Kidney (tissue), 14 donors: ENCODE data around the gene OPTN. TPM values are rescaled to one million over a fixed set of nuclear protein-coding genes. Genes with fewer than 3 reads are reported as not detected.
"Not testable (repeated sequence)": the region's sequence is repeated elsewhere in the genome, so short reads cannot be mapped to it uniquely, and the experiment has no call there.

ENCODE experiments used
- DNase-seq, 5 donors: peaks; one replicate each; pipeline ENCODE4 v3.0.0-alpha.2; 2013 to 2020
- FAIRE-seq: peaks from 2 replicates; lab custom pipeline; 2012; peaks lifted over from hg19 to GRCh38; lab: Jason Lieb, UNC
- H3K27ac ChIP-seq, 2 donors: one replicate each; pipeline ENCODE4 v1.7.0; 2013; ENCODE audit warnings: low read depth in 2 of 2, low read length in 2 of 2, inconsistent platforms in 1 of 2
- H3K27me3 ChIP-seq: one replicate; pipeline ENCODE4 v1.7.1; 2013; ENCODE audit warnings: low read length, inconsistent platforms; ENCODE audit not compliant: control insufficient read depth, insufficient read depth
- H3K36me3 ChIP-seq, 3 donors: one replicate each; pipeline versions ENCODE4 v1.7.0 to v1.7.1; 2013; ENCODE audit warnings: low read length in 3 of 3, control low read depth in 1 of 3, inconsistent platforms in 1 of 3; ENCODE audit not compliant: insufficient read depth in 3 of 3, control insufficient read depth in 2 of 3
- H3K4me1 ChIP-seq, 3 donors: one replicate each; pipeline versions ENCODE4 v1.7.0 to v1.7.1; 2013; ENCODE audit warnings: low read length in 3 of 3, inconsistent platforms in 1 of 3, low read depth in 1 of 3; ENCODE audit not compliant: control insufficient read depth in 2 of 3, insufficient read depth in 2 of 3
- H3K4me3 ChIP-seq, 3 donors: one replicate each; pipeline versions ENCODE4 v1.7.0 to v1.8.1; 2013; ENCODE audit warnings: low read length in 3 of 3, control low read depth in 1 of 3, inconsistent platforms in 1 of 3
- H3K9ac ChIP-seq, 3 donors: one replicate each; pipeline versions ENCODE4 v1.7.0 to v1.7.1; 2013; ENCODE audit warnings: low read length in 3 of 3, control low read depth in 1 of 3, inconsistent platforms in 1 of 3
- H3K9me3 ChIP-seq, 3 donors: one replicate each; pipeline versions ENCODE4 v1.7.0 to v1.7.1; 2013; ENCODE audit warnings: low read length in 3 of 3, control low read depth in 1 of 3, inconsistent platforms in 1 of 3; ENCODE audit not compliant: control insufficient read depth in 2 of 3, insufficient read depth in 1 of 3
- intact Hi-C: fragments of 100-400 bp; cut with DNase I; formaldehyde crosslinking; loops from one replicate; pipeline ENCODE4 v1.11.1; 2022
- polyA plus RNA-seq: library from polyadenylated mRNA; stranded (reverse); fragments of 350-450 nt; fragmentation: Illumina TruSeq; extraction: RNeasy Lipid Tissue Mini Kit (QIAGEN cat#74804); gene quantifications from one replicate; pipeline ENCODE4 v1.2.3, GENCODE V29; 2014; ENCODE audit warnings: low read depth, low replicate concordance; ENCODE audit not compliant: insufficient read depth
- total RNA-seq: library from RNA; stranded (reverse); fragmentation: NEBNext Ultra II Directional; extraction: Animal tissue kit (Norgen Biotek cat#: 25700); gene quantifications from one replicate; pipeline ENCODE4 v1.2.1, GENCODE V29; 2021
- TF ChIP-seq, protein P1 (sequence below): IDR thresholded peaks from 3 replicates; pipeline ENCODE4 v1.5.1; 2012; ENCODE audit warnings: mild to moderate bottlenecking, moderate library complexity, borderline replicate concordance; ENCODE audit not compliant: insufficient read depth; ENCODE audit errors: extremely low read depth
- donor health status: control.
- donor health status: control.
- donor health status: control.
- donor health status: control.
- donor health status: control.
- donor health status: DM: yes; HTN: yes; CAD: no.
- donor health status: Normal renal cell carcinoma (clear cell type).

The OPTN gene
- total and polyA plus RNA-seq, 2 donors from 2014 or later: 55.0 to 76.9 TPM

DNA sequence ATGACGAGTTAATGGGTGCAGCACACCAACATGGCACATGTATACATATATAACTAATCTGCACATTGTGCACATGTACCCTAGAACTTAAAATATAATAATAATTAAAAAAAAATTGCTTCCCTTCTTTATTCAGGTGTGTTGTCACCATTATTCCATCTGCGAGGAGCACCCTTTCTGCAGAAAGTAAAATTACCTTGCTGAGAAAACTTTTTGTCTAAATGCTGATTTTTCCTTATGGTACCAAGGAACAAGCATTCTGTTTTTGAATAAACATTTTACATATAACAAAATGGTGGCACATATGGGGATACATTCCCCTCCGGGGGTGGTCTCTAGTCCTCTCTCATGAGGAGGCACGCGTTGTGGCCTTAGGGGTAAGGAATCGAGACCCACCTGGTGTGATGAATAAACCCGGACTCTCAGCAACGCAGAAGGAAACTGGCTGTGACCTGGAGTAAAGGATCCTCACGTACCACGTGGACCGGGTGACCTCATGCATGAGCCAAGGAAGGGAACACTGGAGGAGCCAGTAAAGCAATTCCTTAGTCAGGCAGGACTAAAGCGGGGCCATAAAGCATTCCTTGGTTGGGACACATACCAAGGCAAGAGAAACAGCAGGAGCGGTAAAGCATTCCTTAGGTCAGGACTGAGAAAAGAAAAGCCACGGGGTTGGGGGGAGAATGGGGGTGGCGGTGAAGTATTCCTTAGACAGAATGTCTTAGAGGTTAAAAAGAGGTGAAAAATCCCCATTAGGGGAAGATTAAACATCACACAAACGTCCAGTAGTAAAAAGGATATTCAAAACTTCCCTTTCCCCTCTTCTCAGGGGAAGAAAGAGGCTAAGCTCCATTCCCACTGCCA, 20.8 kb upstream of the OPTN start:
- intact Hi-C loops: no loop called here
- no peak for FAIRE-seq
- Histone ChIP-seq H3K27ac (no peak overlapping the region), H3K9ac (no peak overlapping the region), H3K27me3 (no peaks in the 10 kb centered on the region), H3K4me1 (no peaks in the 10 kb centered on the region), H3K36me3 (no peaks in the 10 kb centered on the region), H3K9me3 (peaks cover 0 to 11% (median 0%) of the 10 kb centered on the region in 3 donors), H3K4me3 (no peak overlapping the region)
- no peak for DNase-seq
- TF ChIP-seq, protein P1, sequence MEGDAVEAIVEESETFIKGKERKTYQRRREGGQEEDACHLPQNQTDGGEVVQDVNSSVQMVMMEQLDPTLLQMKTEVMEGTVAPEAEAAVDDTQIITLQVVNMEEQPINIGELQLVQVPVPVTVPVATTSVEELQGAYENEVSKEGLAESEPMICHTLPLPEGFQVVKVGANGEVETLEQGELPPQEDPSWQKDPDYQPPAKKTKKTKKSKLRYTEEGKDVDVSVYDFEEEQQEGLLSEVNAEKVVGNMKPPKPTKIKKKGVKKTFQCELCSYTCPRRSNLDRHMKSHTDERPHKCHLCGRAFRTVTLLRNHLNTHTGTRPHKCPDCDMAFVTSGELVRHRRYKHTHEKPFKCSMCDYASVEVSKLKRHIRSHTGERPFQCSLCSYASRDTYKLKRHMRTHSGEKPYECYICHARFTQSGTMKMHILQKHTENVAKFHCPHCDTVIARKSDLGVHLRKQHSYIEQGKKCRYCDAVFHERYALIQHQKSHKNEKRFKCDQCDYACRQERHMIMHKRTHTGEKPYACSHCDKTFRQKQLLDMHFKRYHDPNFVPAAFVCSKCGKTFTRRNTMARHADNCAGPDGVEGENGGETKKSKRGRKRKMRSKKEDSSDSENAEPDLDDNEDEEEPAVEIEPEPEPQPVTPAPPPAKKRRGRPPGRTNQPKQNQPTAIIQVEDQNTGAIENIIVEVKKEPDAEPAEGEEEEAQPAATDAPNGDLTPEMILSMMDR: no peak

DNA sequence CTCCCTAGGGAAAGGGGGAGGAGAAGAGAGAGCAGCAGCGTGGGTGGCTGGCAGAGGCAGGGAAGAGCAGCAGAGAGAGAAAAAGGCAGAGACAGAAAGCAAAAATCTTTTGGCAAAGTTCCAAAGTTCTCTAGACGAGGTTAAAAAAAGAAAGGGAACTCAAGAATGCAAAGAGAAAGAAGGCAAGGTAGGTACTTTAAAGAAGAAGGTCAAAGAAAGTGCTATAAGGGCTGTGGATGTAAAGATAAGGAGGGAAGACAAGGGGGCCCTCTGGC, 20.2 kb upstream of the OPTN start:
- TF ChIP-seq, protein P1: no peak
- no peaks in the 10 kb centered on the region for H3K36me3 ChIP-seq
- intact Hi-C loops: no loop called here

DNA sequence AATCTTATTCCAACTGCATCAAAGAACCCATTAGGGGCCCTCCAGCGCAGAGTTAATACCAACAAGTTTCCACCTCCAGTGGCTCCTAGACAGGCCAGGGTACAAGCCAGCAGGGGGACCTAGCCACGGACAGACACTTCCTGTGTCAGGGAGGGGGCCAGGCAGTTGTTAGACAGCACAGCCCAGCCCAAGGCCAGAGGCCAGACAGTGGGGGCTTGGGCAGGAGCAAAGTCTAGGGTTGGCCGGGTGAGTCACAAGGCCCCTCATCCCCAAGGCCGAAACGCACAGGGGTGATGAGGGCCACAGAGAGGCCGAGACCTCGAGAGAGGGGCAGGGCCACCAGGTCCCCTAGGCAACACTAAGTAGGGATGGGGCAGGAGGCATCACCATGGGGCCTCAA, 19.3 kb upstream of the OPTN start:
- no peak for FAIRE-seq
- no peaks in the 10 kb centered on the region for H3K27me3 ChIP-seq
- no peaks in the 10 kb centered on the region for H3K36me3 ChIP-seq
- H3K4me3 ChIP-seq: no peak overlapping the region
- H3K9me3 ChIP-seq: peaks cover 0 to 11% (median 3%) of the 10 kb centered on the region in 3 donors
- H3K27ac ChIP-seq: no peak overlapping the region
- no peak for DNase-seq
- no peak overlapping the region for H3K9ac ChIP-seq
- intact Hi-C loops: no loop called here
- H3K4me1 ChIP-seq: no peaks in the 10 kb centered on the region
- TF ChIP-seq, protein P1: no peak

More for the DNA sequence above, 20.2 kb upstream of the OPTN start:
- Histone ChIP-seq H3K27ac (no peak overlapping the region), H3K4me3 (no peak overlapping the region), H3K4me1 (no peaks in the 10 kb centered on the region), H3K9me3 (peaks cover 0 to 11% (median 0%) of the 10 kb centered on the region in 3 donors), H3K9ac (no peak overlapping the region), H3K27me3 (no peaks in the 10 kb centered on the region)
- no peak for FAIRE-seq
- no peak for DNase-seq

DNA sequence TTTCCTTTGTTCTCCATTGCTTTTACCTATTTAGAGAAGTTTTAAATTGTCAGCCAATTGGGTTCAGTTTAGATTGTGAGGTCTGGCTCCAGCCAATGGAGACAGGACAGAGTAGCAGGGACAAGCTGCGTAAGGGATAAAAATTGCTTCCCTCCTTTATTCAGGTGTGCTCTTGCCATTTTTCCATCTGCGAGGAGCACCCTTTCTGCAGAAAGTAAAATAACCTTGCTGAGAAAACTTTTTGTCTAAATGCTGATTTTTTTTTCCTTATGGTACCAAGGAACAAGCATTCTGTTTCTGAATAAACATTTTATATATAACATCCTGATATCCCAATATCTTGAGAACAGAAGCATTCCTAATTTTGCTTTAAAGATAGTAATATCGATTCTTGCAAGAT, 16.3 kb upstream of the OPTN start:
- FAIRE-seq, H3K27me3 ChIP-seq, H3K36me3 ChIP-seq, DNase-seq, H3K9ac ChIP-seq, H3K4me3 ChIP-seq, H3K27ac ChIP-seq, intact Hi-C loops, H3K4me1 ChIP-seq: not testable (repeated sequence)
- peaks cover 0 to 11% (median 3%) of the 10 kb centered on the region in 3 donors for H3K9me3 ChIP-seq
